GM19239 (cell line): ENCODE measurements around the gene TMED7.
A peak's percentile ranks its signal among the peaks of the same experiment; 100 is the strongest.
"Not testable (repeated sequence)": the region's sequence is repeated elsewhere in the genome, so short reads cannot be mapped to it uniquely, and the experiment has no call there.

Experiments used
- DNase-seq: peaks from one replicate; pipeline ENCODE4 v3.0.0; 2011; ENCODE audit warnings: low spot score; ENCODE audit not compliant: insufficient read length
- FAIRE-seq: peaks from 2 replicates; lab custom pipeline; 2011; peaks lifted over from hg19 to GRCh38; lab: Jason Lieb, UNC

The TMED7 gene

DNA sequence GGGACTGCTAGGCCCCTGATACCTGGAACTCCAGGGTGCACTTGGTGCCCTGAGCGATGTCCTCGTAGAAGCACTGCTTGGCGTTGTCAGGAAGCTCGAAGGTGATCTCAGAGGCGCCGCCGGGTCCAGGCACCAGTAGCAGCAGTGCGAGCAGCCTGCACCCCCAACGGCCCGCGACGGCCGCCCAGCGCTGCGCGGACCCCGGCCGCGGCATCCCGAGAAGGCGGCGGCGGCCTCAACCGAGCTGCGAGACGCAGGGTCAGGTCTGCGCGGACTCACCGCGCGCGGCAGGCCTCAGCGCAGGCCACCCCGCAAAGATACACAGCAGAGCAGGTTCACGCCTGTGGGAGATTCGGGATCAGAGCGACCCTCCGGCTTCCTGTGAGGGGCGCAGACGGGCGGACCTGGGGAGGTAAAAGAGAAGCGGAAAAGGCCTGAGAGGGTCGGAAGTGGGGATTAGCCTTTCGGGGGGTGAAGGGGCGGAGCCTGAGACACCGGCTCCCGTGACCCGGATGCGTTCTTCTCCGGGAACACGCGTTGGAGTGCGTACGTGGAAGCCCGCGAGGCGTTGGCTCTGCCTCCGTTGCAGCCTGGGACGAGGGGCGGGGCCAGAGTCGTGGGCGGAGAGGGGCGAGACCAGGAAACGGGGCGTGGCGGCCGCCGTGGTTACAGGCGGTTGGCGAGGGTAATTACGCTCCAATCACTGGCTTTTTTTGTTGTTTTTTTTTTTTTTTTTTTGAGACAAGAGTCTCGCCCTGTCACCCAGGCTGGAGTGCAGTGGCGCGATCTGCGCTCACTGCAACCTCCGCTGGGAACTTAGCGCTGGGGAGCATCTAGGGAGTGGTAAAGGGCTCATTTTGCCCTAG is at the start of gene TMED7:
Gene TMED7 (minus strand): TSS at position 458 of the 866 bp plus-strand sequence. CDS start 244 bp downstream, at position 214.
- peak; percentile 93 for FAIRE-seq

DNA sequence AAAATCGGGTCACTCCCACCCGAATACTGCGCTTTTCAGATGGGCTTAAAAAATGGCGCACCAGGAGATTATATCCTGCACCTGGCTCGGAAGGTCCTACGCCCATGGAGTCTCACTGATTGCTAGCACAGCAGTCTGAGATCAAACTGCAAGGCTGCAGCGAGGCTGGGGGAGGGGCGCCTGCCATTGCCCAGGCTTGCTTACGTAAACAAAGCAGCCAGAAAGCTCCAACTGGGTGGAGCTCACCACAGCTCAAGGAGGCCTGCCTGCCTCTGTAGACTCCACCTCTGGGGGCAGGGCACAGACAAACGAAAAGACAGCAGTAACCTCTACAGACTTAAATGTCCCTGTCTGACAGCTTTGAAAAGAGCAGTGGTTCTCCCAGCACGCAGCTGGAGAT is 48.9 kb upstream of the TMED7 start:
- FAIRE-seq, DNase-seq: not testable (repeated sequence)

More for the DNA sequence above, at the start of gene TMED7:
- DNase-seq = peak; percentile 73

DNA sequence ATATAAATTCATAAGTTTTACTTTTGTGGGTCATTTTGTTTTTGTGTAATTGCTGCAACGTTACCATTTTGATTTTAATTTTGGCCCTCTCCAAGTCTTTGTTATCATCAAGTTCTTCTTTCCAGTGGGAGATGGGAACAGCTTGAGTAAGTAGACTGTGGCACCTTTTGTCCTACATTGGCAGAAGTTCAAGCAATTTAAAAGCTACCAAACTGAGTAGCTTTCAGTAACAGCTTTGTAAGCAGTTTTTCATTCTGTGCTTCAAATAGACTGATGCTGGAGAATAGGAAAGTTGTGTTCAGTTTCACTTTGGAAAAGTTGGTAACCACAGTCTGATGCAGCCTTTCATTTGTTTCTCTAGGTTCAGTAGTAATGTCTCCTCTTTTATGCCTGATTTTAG is 47.8 kb upstream of the TMED7 start:
- no peak for FAIRE-seq
- DNase-seq = no peak

DNA sequence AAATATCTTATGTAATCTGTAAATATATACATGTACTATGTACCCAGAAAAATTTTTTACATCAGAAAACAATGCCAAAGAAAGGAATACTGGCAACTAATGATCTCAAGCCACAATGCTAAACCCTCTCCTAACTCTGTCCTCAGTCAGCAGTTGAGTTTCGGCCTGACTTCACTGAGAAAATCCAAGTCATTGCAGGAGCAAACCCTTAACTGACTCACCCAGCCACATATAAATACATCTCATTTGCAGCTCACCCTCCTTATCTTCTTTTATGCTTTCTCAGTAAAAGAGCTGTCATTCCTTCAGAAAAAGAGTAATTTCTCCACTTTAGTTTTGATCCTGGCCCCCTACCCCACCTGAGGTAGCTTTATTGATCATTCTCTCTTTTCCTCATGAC is 46.1 kb upstream of the TMED7 start:
- FAIRE-seq = no peak
- no peak for DNase-seq

DNA sequence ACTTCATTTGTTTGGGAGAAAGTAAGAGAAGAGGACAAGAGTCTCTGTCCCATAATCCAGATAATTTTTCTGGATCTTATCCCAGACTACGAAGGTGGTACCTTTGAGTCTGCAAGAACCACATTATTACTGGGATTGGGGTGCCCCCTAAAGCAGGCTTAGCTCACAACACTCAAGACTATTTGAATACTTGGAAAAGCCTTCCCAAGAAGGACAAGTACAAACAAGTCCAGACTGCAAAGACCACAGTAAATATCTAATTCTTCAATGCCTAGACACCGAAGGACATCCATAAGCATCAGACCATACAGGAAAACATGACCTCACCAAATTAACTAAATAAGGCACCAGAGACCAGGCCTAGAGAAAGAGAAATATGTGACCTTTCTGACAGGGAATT is 40.2 kb upstream of the TMED7 start:
- DNase-seq (no peak), FAIRE-seq (no peak)

DNA sequence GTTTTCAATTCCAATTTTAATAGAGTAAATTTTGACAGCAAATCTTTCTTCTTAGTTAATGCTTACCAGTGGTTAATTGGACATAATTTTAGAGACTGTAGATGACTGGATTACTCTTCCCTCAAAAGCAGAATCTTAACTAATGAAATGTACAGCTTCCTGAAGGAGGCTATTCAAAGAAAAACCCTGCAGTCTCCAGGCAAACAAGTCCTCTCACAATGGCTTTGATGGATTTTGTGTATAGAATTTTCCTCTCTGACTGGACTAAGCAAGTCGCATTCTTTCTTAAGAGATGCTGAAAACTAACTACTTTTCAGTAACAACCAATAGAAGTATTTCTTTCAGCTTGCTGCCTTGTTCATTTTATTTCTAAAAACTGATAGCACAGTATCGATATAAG is 35.7 kb upstream of the TMED7 start:
- FAIRE-seq (no peak), DNase-seq (no peak)

DNA sequence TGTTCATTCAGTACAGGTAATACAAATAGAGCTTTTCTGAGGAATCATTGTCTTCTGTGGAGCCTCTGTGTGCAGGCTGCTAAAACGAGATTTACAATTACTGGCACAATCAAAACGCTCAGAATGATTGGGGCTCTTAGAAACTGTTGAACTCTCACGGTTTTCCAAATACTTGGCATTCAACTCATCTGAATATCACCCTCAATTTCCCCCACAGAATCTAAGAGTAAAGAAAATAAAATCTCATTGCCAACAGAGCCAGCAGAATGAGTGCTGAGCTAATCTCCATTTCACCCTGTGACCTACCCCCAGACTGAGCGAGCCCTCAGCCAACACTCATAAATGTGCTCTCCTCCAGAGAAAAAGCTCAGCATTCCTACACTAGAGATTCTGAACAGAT is 35.3 kb upstream of the TMED7 start:
- no peak for FAIRE-seq
- DNase-seq = no peak

DNA sequence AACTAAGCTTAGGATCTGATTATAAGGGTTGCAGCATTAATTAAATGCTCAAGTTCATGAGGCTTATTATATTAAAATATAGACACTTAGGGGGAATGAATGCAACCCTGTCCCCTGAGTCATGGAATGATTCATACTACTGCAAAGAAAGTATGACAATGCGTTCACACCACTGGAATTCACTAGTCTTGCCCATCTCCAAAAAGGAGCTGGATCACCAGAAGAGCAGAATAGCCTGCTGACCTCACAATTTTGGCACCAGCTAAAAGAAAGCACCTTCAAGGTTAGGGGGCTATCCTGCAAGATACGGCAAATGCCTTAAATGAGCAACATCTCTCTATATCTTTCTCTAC is 32.0 kb upstream of the TMED7 start:
- FAIRE-seq = no peak
- no peak for DNase-seq

DNA sequence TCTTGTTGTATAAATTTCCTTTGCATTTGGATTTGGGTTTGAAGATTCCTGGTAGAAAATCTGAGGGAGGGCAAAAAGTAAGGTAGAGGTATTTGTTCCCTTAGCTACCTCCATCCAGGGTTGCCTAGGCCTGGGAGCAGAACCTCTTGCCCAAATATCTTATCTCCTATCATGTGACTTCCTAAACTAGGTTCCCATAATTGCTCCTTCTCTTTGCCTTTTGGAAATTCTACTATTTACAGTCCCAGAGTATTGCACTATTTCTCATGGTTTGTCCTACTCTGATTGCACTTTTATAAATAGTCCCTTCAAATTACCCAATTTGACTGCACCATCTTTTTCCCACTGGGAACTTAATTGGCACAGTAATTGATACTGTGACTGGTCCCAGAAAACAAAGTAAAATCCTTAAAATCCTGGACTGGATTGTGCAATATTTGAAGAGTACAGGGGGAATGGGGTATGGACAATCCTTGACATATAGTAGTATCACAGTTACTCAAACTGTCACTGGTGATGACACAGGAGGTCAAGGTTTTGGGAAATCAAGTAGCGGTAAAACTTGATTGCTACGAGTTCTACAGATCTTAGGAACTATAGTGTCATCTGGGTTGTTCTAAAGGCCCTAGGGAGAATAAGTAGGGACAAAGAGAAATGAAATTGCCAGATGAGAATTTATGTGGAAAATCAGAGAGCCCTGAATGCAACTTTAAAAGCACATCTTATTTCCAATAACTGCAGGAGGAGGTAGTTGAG is 31.5 kb upstream of the TMED7 start:
- FAIRE-seq (no peak), DNase-seq (no peak)

DNA sequence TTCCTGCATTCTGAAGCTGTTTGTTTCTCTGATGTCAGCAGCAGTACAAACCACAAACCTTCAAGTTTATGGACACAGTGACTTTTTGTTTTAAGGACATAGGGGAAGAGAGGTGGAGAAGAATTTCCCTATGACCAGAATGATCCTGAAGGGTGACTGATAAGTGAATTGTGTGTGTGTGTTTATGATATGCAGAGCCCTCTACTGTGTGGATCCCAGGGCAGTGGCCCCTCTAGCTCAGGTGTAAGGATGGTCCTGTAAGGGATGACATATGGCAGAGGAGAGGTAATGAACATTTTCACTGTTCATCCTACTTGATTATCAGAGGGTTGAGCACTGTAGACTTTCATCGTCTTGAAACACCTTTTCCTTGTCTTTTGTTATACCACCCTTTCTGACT is 30.6 kb upstream of the TMED7 start:
- FAIRE-seq = no peak

DNA sequence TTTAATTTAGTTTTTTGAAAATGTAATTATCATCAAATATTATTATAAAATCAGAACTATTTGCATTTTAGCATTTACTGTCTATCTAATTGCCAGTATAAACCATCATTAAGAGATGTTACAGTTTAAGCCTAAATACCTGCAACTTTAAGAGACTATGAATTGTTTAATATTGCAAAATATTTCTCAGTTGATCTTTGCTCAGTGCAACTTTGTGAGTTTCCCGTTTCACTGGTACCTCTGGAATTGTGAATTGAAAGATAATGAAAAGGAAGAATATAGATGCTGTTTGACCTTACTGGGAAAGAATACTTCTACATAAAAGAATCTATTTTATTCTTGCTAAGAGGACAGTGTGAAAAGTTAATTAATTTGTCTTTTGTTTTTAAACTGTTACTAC is 30.2 kb upstream of the TMED7 start:
- no peak for DNase-seq
- FAIRE-seq = no peak

More for the DNA sequence above, 30.6 kb upstream of the TMED7 start:
- DNase-seq = no peak

DNA sequence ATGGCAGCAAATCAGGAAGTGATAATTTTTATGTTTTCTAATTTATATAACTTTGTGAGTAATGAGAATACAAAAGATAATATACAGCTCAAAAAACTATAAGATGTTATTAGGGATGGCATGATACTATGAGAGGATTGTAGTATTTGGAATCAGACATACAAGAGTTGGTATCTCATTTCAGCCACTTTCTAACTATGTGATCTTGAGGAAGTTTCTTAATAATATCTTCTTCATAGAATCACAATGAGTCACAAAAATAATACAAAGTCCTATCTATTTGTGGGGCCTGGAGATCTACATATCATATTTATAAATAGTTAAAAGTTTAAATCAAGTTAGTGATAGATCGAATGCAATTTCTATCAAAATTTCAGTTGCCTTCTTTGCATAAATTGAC is 23.7 kb upstream of the TMED7 start:
- DNase-seq (no peak), FAIRE-seq (no peak)

DNA sequence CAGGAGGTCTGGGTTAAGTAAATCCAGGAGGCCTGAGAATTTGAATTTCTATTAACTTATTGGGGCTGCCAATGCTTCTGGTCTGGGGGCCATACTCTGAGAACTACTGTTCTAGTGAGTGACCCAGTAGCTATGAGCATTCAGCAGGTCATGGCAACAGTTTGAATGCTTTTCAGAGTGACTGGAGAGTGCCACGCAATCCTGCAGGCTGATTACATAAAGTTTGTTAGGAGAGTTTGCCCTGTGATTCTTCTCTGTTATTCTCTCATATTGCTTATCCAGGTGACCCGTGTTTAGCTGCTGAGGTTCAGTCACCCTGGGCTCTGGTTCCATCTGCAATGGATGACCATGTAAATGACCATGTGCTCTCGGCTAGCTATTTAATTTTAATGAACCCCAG is 22.2 kb upstream of the TMED7 start:
- no peak for DNase-seq

DNA sequence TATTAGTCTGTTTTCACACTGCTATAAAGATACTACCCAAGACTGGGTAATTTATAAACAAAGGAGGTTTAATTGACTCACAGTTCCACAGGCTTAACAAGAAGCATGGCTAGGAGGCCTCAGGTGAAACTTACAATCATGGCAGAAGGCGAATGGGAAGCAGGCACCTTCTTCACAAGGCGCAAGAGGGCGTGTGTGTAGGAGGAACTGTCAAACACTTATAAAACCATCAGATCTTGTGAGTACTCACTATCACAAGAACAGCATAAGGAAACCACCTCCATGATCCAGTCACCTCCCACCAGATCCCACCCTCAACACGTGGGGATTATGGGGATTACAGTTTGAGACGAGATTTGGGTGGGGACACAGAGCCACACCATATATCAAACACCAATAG is 19.6 kb upstream of the TMED7 start:
- DNase-seq, FAIRE-seq: not testable (repeated sequence)

More for the DNA sequence above, 22.2 kb upstream of the TMED7 start:
- FAIRE-seq = no peak

DNA sequence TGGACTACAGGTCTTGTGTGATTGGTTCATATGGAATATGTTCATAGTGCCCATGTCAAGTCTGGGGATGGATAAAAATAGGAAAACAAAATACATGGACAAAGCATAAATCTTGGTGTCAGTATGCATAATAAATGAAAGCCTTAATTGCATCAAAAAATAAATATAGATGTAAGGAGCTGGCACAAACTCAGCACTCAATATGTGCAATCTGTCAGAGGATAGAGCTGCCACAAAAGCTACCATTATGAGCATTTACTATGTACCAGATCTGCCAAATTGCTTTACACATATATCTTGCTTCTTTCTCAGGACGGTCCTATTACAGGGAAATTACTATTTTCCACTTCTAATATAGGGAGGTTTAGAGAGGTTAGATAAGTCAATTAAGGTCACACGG is 18.2 kb upstream of the TMED7 start:
- DNase-seq = no peak
- FAIRE-seq = no peak

DNA sequence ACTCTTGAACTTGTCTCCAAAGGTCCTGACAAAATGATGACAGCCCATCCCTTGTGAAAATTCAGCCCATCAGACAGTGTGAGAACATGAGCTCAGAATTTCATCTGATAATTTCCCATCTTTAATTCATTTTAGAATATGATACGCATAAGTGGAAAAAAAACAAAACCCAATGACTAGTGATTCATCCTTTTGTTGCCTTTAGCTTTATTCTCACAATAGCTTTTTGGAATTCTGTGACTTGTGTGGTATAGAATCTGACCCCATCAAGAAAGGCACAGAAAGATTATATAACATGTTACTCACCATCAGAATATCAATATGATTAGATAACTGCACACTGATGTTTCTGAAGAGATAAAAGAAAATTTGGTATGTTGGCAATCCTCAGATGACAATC is 16.1 kb upstream of the TMED7 start:
- FAIRE-seq (no peak), DNase-seq (no peak)

DNA sequence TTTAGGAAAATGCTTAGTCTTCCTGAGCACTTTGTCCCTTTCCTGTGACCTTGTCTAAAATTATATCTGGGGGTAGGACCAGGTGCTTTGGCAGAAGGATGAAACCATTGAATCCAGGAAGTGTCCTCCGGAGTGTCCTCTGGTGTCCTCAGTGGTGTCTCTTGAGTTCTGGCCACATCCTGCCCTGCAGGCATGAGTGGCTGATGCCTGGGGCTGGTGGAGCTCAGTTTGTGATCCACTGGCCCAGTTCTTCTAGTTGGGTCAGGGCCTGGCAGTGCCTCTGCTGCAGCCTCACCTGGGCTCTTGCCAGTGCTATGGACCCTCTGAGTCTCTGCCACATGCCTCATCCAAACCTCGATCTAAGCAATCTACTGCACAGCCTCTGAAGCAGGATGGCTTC is 14.4 kb upstream of the TMED7 start:
- no peak for FAIRE-seq
- DNase-seq = no peak

DNA sequence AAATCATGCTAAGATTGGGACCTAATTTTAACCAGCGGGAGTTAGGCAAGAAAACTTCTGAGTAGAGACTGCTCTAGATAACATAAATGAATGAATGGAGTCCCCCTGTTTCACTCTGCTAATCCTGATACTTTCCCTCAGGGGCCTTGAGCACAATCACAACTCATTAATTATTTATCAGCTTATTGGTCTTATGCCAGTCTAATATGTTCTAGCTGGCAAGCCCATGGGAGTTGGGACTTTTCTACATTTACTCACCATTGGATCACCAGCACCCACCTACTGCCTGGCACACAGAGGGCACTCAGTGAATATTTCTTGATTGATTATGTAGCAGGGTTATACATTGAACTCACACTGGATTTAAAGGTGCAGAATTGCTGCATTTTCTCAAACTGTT is 13.5 kb upstream of the TMED7 start:
- DNase-seq = no peak
- FAIRE-seq = no peak

DNA sequence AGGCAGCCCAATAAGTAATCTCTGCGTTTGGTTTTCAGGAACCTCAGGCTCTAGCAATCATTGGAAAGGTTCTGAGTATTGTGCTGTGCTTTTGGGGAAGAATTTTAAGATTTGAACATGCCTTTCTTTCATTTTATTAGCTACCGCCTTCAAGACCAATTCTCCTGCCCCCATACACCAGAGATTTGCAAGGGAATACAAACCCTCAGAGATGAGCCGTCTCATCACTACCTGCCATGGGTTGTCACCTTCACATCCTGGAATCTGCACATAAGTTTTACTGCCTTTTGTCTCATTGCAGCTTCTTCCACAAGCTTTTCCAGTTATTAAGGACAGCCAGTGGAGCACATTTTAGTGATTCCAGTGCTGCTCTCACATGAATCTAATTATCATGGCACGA is 11.7 kb upstream of the TMED7 start:
- DNase-seq (no peak), FAIRE-seq (peak; percentile 65)

DNA sequence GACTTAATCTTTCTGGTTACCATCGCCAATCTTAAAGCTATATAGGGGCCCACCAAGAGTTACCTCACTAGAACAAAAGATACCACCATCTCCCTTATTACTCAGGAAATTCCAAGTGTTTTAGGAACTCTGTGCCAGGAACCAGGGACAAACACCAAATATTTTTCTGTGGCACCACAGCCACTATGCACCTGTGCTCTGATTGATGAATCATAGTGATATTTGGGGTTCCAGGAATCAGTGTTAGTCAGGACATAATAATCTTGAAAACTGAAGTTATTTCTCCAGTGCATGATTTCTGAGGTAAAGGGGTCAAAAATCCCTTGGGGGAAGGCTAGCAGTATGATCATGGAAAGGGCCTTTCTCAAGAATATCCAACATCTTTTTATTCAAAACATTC is 10.2 kb upstream of the TMED7 start:
- no peak for DNase-seq
- no peak for FAIRE-seq

DNA sequence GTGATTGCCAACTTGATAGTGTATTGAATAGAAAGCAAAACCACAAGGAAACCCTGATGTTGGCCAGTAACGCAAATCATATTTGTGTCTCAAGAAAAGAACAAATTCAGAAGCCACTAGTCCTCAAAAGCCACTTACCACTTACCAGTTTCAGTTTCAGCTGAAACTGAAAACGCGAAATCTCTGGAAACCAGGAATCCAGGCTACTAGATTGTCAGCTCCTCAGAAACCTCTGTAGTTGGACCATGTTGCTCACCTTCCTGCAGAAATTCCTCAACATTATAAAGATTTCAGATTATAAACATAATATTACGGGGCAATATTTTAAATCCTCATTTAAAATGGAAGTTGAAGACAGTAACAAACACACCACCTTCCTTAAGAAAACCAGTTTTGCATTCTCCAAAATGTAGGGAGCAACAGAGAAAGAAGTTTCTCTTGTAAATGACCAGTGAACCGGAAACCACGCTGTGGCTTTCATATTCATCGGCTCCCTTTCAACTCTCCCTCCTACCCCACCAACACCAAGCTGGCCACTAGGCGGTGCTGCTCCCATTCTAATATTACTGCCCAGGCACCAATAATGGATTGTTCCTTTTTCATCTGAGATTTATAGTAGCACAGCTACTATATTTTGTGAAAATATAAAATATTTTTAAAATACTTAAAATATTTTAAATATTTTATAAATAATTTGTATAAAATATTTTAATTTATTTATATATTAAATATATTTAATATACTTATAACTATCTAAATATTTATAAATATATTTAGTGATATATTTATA is 8.7 kb upstream of the TMED7 start:
- DNase-seq = peak; percentile 52
- FAIRE-seq = peak; percentile 98
